ENCODE results near the gene MAP2. TPM values are rescaled to one million over a fixed set of nuclear protein-coding genes. Genes with fewer than 3 reads are reported as not detected.

MAP2 gene
- total RNA-seq, 1 donor from 2014 or later: 0.05 TPM

GRCh38 chr2:209525331-209525730, 101.5 kb downstream of the MAP2 start:
- intact Hi-C loops (cut with micrococcal nuclease): no loop called here

DNA sequence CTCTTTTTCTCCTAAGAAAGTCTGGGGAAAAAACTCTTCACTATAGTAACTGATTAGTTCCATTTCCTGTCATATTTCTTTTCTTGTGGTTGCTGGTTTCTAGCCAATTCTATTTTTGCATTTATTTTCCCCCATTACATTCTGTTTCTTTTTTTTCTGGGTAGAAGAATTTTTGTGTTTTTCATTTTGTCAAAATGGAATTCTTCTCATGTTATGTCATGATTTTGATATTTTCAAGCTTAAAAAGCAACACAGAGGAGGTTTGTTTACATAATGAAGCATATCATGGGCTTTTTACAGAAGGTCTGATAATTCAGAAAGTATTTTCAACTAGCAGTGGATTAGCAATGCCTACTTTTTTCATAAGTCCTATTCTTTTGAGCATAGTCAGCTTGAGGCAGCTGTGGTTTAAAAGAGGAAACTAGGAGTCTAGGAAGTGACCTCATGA, 102.0 kb downstream of the MAP2 start:
- intact Hi-C loops (cut with micrococcal nuclease): no loop called here

DNA sequence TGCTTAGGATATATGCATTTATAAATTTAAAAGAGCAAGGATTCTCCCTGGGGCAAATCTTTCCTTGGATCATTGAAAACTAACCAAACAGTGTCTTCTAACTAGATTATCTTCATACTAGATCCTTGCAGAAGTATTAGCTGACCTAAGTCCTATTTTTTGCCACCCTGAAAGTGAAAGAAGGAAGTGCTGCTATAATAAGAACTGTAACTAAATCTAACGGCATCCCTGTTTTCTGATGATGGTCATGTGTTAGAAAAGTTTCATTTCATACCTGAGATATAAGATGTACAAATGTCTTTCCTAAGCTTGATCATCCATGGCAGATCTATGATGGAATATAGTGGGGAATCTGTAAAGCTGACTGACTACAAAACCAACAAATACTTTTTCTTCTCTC, 102.7 kb downstream of the MAP2 start:
- intact Hi-C loops (cut with micrococcal nuclease): no loop called here

GRCh38 chr2:209529579-209529978, 105.7 kb downstream of the MAP2 start:
- intact Hi-C loops (cut with micrococcal nuclease): no loop called here

DNA sequence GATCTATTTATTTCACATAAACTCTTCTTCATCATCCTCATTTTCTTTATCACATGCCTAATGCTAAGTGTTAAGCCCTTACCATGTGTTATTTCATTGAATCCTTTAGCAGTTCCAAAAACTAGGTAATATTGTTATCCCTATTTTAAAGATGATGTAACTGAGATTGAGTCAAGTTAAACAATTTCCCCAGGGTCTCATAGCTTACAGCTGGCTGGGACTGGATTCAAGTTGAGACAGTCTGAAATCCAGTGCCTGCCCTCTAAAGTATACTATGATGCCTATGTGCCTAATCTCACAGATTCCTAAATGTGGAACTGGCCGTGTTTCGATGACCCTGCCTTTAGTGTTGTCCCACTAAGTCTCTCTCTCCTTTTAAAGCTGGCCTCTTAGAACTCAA, 108.5 kb downstream of the MAP2 start:
- intact Hi-C loops (cut with micrococcal nuclease): no loop called here

DNA sequence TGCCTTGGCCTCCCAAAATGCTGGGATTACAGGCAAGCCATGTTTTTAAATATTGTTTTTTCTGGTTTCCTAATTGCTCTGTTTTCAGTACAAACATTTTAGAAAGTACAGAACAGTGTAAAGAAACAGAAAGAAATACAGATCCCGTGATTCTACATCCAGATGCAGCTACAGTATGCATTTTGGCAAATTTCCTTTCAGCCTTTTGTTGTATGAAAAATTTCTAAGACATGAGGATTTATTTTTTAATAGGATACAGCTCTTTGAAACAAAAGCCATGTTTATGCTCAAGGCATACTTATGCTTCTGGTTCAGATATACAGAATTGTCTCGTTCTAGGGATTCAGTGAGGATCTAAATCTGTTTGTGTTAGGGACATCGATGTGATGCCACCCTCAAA, 109.5 kb downstream of the MAP2 start:
- intact Hi-C loops (cut with micrococcal nuclease): no loop called here

- intact Hi-C loops (cut with micrococcal nuclease): no loop called here
Observed at GRCh38 chr2:209534228-209534627, 110.4 kb downstream of the MAP2 start.

DNA sequence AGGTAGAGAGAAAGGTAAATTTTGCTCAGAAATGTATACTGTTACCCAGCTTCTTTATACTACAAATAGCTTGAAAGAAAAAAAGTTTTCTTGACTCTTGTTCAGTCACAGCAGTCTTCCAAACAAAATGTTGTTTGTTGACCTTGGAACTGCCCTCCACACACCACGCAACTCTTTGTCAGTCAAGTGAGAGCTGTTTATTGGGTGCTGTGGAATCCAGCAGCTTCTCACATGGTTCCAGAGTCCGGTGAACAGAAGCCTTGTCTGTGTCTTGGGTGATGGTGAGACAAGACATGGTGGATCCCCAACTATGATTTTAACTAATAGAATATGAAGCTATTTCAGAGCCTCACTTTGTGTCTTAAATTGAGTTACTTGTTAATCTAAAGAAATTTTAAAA, 112.5 kb downstream of the MAP2 start:
- intact Hi-C loops (cut with micrococcal nuclease): no loop called here

DNA sequence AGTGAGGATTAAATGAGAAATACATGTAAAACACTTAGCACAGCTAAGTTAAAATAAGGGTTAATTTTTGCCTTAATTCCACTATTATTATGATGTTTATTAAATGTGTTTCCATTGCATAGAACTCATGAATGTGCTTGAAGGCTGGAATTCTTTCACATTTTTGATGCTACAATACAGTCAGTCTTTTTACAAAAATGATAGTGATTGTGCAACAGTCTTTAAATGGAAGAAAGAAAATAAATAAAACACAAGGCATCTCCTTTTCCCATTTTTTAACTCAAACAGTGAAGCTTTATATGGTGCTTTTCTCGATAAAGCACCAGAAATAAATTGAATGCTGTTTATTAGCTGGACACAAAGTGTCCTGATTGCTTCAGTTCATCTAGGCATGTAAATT, 123.9 kb downstream of the MAP2 start:
- intact Hi-C loops (cut with micrococcal nuclease): no loop called here

- intact Hi-C loops (cut with micrococcal nuclease): no loop called here
Observed at GRCh38 chr2:209549589-209549988, 125.7 kb downstream of the MAP2 start.

DNA sequence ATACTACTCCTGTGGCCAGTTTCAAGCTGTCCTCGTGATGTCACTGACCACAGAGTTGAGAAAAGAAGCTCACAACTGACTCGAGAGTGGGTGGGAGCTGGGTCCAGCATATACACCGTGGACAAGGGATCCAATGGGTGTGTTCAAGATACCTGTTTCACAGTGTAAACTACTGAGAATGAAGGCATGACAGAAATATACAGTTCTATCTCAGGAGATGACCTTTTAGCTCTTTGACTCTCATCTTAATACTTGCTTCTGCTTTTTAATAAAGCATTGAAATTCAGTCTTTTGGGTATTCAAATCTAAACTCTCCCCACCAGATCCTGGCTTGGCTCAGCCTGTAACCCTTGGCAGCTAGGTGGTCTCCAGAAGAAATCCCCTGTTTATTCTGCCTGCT, 130.1 kb downstream of the MAP2 start:
- intact Hi-C loops (cut with micrococcal nuclease): loop anchor here (10.0 kb wide), 1 partner anchor 129 kb away; the partner anchor contains the start of gene MAP2

DNA sequence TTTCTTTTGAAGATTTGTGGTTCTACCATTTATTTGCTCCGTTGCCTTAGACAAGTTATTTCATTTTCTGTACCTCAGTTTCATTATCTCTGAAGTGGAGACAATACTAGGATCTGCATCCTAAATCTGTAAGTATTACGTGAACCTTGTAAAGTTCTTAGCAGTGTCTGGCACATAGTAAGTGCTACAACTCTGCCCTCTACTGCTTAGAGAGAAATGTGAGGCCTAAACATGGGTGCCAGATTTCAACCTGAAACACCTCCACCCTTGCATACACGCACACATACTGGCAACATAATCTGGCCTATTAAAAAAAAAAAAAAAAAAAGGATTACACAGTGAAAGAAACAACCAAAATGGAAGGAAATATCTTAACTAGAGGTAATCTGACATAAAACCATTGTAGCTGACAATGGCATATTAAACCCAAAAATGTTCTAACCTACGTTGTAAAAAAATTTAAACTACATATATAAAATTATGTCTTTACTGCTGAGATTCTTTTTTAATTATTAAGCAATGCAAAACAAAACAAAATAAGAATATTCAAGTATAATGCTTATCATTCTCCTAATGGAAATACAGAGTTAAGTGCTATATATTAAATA, 132.6 kb downstream of the MAP2 start:
- intact Hi-C loops (cut with micrococcal nuclease): loop anchor here (10.0 kb wide), 1 partner anchor 132 kb away; the partner anchor contains the start of gene MAP2

GRCh38 chr2:209560911-209561310, 137.1 kb downstream of the MAP2 start:
- intact Hi-C loops (cut with micrococcal nuclease): no loop called here

GRCh38 chr2:209563453-209563852, 139.6 kb downstream of the MAP2 start:
- intact Hi-C loops (cut with micrococcal nuclease): no loop called here

DNA sequence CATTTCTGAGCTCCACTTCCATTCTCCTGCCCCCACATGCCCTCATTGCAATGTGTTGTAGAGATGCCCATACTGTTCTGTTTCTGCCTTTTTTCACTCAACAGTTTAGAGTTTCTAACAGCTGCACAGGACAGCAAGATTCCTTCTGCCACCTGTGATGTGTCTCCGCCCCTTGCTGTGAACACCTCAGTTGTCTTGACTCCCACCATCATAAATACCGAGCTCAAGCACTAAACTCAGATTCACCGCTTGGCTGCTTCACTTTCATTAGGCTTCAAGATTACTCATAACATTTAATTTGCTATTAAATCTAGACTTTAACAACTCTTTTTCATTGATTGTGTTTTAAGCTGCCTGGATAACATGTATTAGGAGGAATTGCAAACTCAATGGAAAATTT, 141.0 kb downstream of the MAP2 start:
- intact Hi-C loops (cut with micrococcal nuclease): no loop called here

DNA sequence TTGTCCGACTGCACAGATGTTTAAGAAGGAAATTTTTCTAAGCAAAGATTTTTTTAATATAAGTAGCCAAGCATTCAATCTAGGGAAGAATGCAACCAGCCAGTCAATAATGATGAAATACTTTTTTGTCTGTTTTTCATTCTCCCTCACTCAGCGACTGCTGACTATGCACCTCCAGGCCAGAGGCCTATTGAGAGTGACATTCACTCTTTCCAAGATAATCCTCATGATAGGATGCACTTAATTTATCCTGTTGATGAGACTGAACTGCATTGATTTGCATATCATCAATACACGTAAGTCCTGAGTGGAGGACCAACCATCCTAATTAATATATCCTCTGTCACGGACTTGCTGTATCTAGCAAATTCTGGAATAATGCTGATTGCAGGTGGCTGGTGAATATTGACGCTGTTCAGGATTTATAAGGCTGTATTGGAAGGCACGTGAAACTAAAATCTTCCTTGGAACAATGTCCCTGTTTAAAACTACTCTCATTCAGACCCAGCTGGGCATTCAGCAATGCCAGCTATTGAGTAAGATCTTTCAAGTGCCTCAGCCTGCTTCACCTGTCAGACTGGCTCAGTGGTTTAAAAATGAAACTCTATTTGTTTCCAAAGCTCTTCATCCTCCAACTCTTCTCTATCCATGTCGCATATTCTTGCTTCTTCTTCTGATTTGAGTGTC, 142.2 kb downstream of the MAP2 start:
- intact Hi-C loops (cut with micrococcal nuclease): no loop called here

DNA sequence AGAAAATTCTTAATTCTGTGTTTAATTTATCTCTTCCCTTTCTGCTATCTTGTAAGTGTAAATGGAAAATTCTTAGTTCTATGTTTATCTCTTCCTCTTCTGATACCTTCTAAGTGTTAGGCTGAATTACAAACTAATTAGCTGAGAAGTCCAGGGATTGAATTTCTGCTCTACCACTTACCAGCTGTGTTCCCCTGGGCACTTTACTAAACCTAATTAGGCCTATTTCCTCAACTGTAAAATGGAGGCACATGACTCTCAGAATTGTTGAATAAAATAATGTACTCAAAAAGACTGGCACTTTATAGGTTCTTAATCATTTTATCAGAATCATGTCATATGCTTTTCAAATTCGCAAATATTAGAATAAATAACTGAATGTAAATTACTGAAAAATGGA, 146.3 kb downstream of the MAP2 start:
- intact Hi-C loops (cut with micrococcal nuclease): no loop called here

DNA sequence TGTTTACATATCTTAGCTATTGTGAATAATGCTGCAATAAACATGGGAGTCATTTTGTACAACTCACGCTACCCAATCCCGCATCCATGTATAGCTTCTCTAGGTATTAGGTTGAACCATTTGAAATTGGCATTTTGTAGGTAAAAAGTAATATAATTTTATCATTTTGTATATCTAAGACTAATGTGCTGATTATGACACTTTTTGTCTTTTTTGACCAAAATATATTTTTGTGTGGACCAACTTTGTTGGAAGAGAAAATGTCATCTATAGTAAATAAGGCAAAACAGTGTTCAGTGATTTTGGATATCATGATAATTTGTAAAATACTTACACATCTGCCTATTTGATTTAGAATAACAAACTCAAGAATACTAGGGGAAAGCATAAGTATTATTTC, 150.7 kb downstream of the MAP2 start:
- intact Hi-C loops (cut with micrococcal nuclease): no loop called here

- intact Hi-C loops (cut with micrococcal nuclease): loop anchor here (1.0 to 2.0 kb wide), 3 partner anchors 243 to 1182 kb away; no protein-coding TSS in a partner anchor
Observed at GRCh38 chr2:209577376-209578357, 153.8 kb downstream of the MAP2 start.

- intact Hi-C loops (cut with micrococcal nuclease): no loop called here
Observed at GRCh38 chr2:209578394-209579001, 154.7 kb downstream of the MAP2 start.

- intact Hi-C loops (cut with micrococcal nuclease): no loop called here
Observed at GRCh38 chr2:209579230-209579749, 155.4 kb downstream of the MAP2 start.

Data from T-helper 2 cell treated with Interferon-gamma antibody and Interleukin-4, amounts not matched to agents 100 ng/mL and 5 ng/mL, for 36 hours (primary cell).